ENCODE measurements around the gene ST3GAL3. TPM values are rescaled to one million over a fixed set of nuclear protein-coding genes. Genes with fewer than 3 reads are reported as not detected.

ST3GAL3 gene
- total and polyA plus RNA-seq, 2 donors (not counting 3 experiments of a cell fraction or from before 2014, with no cell fraction given): 14.3 to 35.8 TPM

GRCh38 chr1:43763497-43763973, 56.2 kb downstream of the ST3GAL3 start:
- H3K27me3 ChIP-seq (ENCODE audit: control insufficient read depth in 2 of 2, insufficient read depth in 2 of 2, low read length in 2 of 2): no peaks in the 10 kb centered on the region
- intact Hi-C loops (cut with micrococcal nuclease): loop anchor here (1.0 to 5.0 kb wide), 8 partner anchors 57 to 273 kb away; partner anchors contain the start of genes CCDC24, IPO13 and ST3GAL3
- peaks cover 11% of the 10 kb centered on the region for H3K79me2 ChIP-seq (ENCODE audit: control insufficient read depth, insufficient read depth, low read length)
- H4K20me1 ChIP-seq (replicated peaks; ENCODE audit: control insufficient read depth, extremely low read depth, insufficient read depth, low read length): no peaks in the 10 kb centered on the region
- H3K4me2 ChIP-seq (ENCODE audit: insufficient read depth, low read length): no peak overlapping the region
- POLR2A ChIA-PET: interaction anchor here (0.5 to 1.7 kb wide), 3 partner anchors 90 to 1102 kb away, joined by 3 to 4 read pairs (median 4); partner anchors contain the start of gene ARTN
- H3K36me3 ChIP-seq (ENCODE audit: control insufficient read depth in 2 of 2, extremely low read depth in 1 of 2, insufficient read depth in 2 of 2, low read length in 2 of 2): no peaks in the 10 kb centered on the region
- H2AFZ ChIP-seq (ENCODE audit: low read depth, low read length): no peak overlapping the region
- no peaks in the 10 kb centered on the region for H3K9me1 ChIP-seq (replicated peaks; ENCODE audit: control insufficient read depth, extremely low read depth, insufficient read depth, low read length)
- no peaks in the 10 kb centered on the region for H3K9me3 ChIP-seq (replicated peaks; ENCODE audit: control insufficient read depth, insufficient read depth, low read length)
- no peak overlapping the region for H3K9ac ChIP-seq (replicated peaks; ENCODE audit: extremely low read depth, insufficient read depth, low read length)
- BruUV-seq (replicated peaks): no TSS peak
- peak; percentile 99 for FAIRE-seq
- CTCF ChIA-PET: interaction anchor here (0.5 to 13.7 kb wide), 82 partner anchors 10 to 537 kb away, joined by 3 to 965 read pairs (median 5); partner anchors contain the start of genes ARTN, ATP6V0B, CCDC24 and DPH2
- dilution Hi-C loops (cut with MboI; ENCODE audit: extremely low pct_ligation_motif_present, low sequenced_read_pairs): loop anchor here (25.0 kb wide), 1 partner anchor 174 kb away; the partner anchor contains the start of genes ARTN and IPO13
- no peak for TF ChIP-seq POLR2AphosphoS5 (IDR thresholded peaks at IDR 0.05; ENCODE audit: insufficient read depth, low read depth, low read length)
- TF ChIP-seq MYC (IDR thresholded peaks at IDR 0.05; ENCODE audit: low read depth, low read length): no peak
- no peak for TF ChIP-seq EZH2 (IDR thresholded peaks at IDR 0.05; ENCODE audit: borderline replicate concordance, low read depth, low read length, severe bottlenecking)
- peak; percentile 78 to 86 for TF ChIP-seq CTCF (IDR thresholded peaks at IDR 0.05; ENCODE audit: extremely low read depth in 1 of 2, insufficient read depth in 1 of 2, low read depth in 1 of 2, low read length in 2 of 2)
- H3K4me3 ChIP-seq (replicated peaks in 1 of 3; ENCODE audit: insufficient read depth in 1 of 3, low read depth in 1 of 3, low read length in 3 of 3): no peak overlapping the region
- H3K4me1 ChIP-seq (ENCODE audit: control insufficient read depth, extremely low read depth, insufficient read depth, low read length): peaks cover 6% of the 10 kb centered on the region
- peak; percentile 89 for DNase-seq (ENCODE audit: low read depth, low spot score)
- H3K27ac ChIP-seq (ENCODE audit: insufficient read depth, low read depth, low read length): no peak overlapping the region
